GM12892 (cell line): ENCODE results near the gene SPDYC.

Experiments used
- POLR2A ChIP-seq: IDR thresholded peaks from 2 replicates; pipeline ENCODE4 v1.6.1; 2011; ENCODE audit warnings: low read depth, low read length, control low read depth
- POLR2AphosphoS5 ChIP-seq: IDR thresholded peaks from 2 replicates; pipeline ENCODE4 v1.6.1; 2011; ENCODE audit warnings: low read depth, low read length, control low read depth

- TF ChIP-seq POLR2AphosphoS5 (no peak), POLR2A (no peak)
These were observed 46.8 kb downstream of the SPDYC start for GRCh38 chr11:65216830-65217229.
